Epithelial cell of umbilical artery (primary cell): ENCODE measurements around the gene SERPINI2. TPM values are rescaled to one million over a fixed set of nuclear protein-coding genes. Genes with fewer than 3 reads are reported as not detected.

Experiments
- total RNA-seq: library from RNA; depleted of rRNA; stranded (reverse); fragments of >200 nt; gene quantifications from 2 replicates; pipeline ENCODE4 v1.2.3, GENCODE V29; 2014

Gene SERPINI2
- not detected in 2 replicates for total RNA-seq

GRCh38 chr3:167473863-167474262 lies at the start of gene SERPINI2:
Gene SERPINI2, minus strand, starts transcription at chr3:167474042. Its CDS starts 2,208 bp downstream, at chr3:167471834.

Other genes starting within 250 kb of the SERPINI2 start
- under 0.01 TPM in 1 of 2 replicates, not detected in the other for gene ZBBX, start 93.7 kb downstream of the SERPINI2 start, total RNA-seq
- gene WDR49, start 179.9 kb upstream of the SERPINI2 start, total RNA-seq, result 0.15 and 0.32 TPM in 2 replicates